NCI-H345 (cell line): ENCODE measurements around the gene SIDT2.
A peak's percentile ranks its signal among the peaks of the same experiment; 100 is the strongest.
"Not testable (repeated sequence)": the region's sequence is repeated elsewhere in the genome, so short reads cannot be mapped to it uniquely, and the experiment has no call there.

Source experiments
- DNase-seq: peaks from one replicate; lab custom pipeline; 2025; lab: John Stamatoyannopoulos, UW

SIDT2 gene

GRCh38 chr11:117172724-117173421, 5.7 kb upstream of the SIDT2 start:
- no peak for DNase-seq

- no peak for DNase-seq
These were observed 3.4 kb upstream of the SIDT2 start for GRCh38 chr11:117175104-117175503.

GRCh38 chr11:117175781-117176180, 2.8 kb upstream of the SIDT2 start:
- no peak for DNase-seq

GRCh38 chr11:117176186-117176585, 2.4 kb upstream of the SIDT2 start:
- no peak for DNase-seq

- no peak for DNase-seq
These were observed 871 bp upstream of the SIDT2 start for GRCh38 chr11:117177534-117178209.

- DNase-seq: peak; percentile 44
These were observed 781 bp downstream of the SIDT2 start for GRCh38 chr11:117179048-117179999.

- DNase-seq: no peak
These were observed 1.5 kb downstream of the SIDT2 start for GRCh38 chr11:117180020-117180419.

GRCh38 chr11:117180661-117181585, 2.4 kb downstream of the SIDT2 start:
- DNase-seq: no peak

- no peak for DNase-seq
These were observed 3.3 kb downstream of the SIDT2 start for GRCh38 chr11:117181586-117182550.

- no peak for DNase-seq
These were observed 4.0 kb downstream of the SIDT2 start for GRCh38 chr11:117182551-117182935.

- DNase-seq: not testable (repeated sequence)
These were observed 4.6 kb downstream of the SIDT2 start for GRCh38 chr11:117183178-117183577.

- no peak for DNase-seq
These were observed 5.3 kb downstream of the SIDT2 start for GRCh38 chr11:117183724-117184349.

- DNase-seq: no peak
These were observed 7.3 kb downstream of the SIDT2 start for GRCh38 chr11:117185736-117186430.

GRCh38 chr11:117186431-117186761, 7.9 kb downstream of the SIDT2 start:
- no peak for DNase-seq

GRCh38 chr11:117187007-117187406, 8.5 kb downstream of the SIDT2 start:
- no peak for DNase-seq

- no peak for DNase-seq
These were observed 8.9 kb downstream of the SIDT2 start for GRCh38 chr11:117187428-117187798.

GRCh38 chr11:117187799-117188481, 9.4 kb downstream of the SIDT2 start:
- no peak for DNase-seq

- DNase-seq: no peak
These were observed 10.1 kb downstream of the SIDT2 start for GRCh38 chr11:117188620-117189081.
